Right lobe of liver (tissue), 4 donors: Measurements from ENCODE around the gene ATG10.

Source experiments
- CTCF ChIP-seq, 4 donors: fragments of 200-600 bp in 3 of 4; fragments of 450-650 bp in 1 of 4; IDR thresholded peaks; one replicate each; pipeline versions ENCODE4 v1.5.1 to v1.8.0; 2016 to 2022; ENCODE audit warnings: antibody characterized with exemption in 4 of 4, mild to moderate bottlenecking in 2 of 4
- POLR2A ChIP-seq: fragments of 450-650 bp; IDR thresholded peaks from one replicate; pipeline ENCODE4 v1.6.1; 2017; ENCODE audit warnings: antibody characterized with exemption, mild to moderate bottlenecking
- donor health status: DM: no; HTN: no; CAD: no.
- donor health status: DM: no; HTN: no; CAD: no.
- donor health status: DM: no; HTN: yes; CAD: no.

- TF ChIP-seq CTCF (IDR thresholded peaks at IDR 0.05): no peak
- TF ChIP-seq POLR2A: no peak
Observed at GRCh38 chr5:82106207-82106606, 134.4 kb downstream of the ATG10 start.
